ENCODE data around the gene ATXN2L.

ATXN2L gene

DNA sequence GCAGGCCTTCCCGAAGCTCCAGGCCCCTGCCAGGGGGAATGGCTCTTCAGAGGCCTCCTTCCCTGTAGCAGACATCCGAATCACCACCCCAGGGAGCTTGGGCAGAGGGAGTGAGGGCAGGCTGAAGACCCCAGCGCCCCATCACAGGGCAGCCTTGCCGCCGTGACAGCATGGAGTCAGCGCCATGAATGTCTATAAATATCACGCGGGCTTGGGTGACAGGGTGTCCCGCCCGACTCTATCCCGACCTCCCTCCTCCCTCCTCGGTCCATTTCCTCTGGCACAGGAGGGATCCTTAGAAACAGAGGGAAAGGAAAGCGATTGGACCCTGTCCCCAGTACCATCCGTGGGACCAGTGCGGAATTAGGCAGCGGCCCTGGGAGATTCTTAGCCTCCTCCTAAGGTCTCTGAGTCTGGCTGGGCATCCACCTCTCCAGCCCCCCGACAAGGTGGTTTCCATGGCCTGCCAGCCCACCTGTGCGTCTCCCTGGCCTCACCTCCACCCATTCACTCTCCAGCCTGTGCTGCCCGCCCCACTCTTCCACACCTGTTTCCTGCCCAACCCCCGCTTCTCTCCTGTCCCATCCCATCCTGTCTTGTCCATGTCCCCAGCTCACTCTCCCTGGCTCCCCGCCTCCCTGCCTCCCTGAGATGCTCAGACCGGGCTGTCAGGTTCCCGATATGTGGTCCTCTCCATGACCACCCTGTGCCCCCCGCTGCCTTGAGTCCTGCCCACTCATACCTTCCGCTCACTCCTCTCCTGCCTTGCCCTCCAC, 60.6 kb downstream of the ATXN2L start:
- in situ Hi-C loops (cut with MboI; ENCODE audit: low sequenced_read_pairs): loop anchor here (10.0 kb wide), 1 partner anchor 69 kb away; no protein-coding TSS in a partner anchor

DNA sequence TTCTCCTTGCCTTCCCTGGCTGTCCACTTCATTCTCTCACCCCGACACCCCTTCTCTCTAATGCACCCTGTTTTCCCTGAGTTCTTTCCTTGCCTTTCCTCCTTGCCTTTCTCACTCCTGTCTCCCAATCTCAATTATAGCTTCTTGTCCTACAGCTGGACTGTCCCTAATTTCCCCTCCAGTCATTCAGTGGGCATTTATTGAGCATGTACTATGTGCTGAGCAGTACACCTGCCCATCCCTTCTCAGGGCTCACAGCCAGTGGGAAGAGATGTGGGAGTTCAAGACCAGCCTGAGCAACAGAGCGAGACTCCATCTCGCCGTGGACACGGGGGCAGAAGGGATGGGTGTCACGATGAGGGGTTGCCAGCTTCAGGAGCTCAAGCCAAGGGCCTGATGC, 61.2 kb downstream of the ATXN2L start:
- in situ Hi-C loops (cut with MboI; ENCODE audit: low sequenced_read_pairs): loop anchor here (10.0 kb wide), 1 partner anchor 69 kb away; no protein-coding TSS in a partner anchor

Data from HL-60/S4 treated with retinoic acid at 250 ng/mL for 4 days and 3 days (cell line).